Suprapubic skin (tissue), 4 donors: ENCODE data around the gene THSD1.
"Not testable (repeated sequence)": the region's sequence is repeated elsewhere in the genome, so short reads cannot be mapped to it uniquely, and the experiment has no call there.

ENCODE experiments used
- POLR2A ChIP-seq, 2 donors: fragments of 450-650 bp; IDR thresholded peaks; one replicate each; pipeline ENCODE4 v1.6.1; 2017; ENCODE audit warnings: antibody characterized with exemption in 2 of 2, mild to moderate bottlenecking in 2 of 2, moderate library complexity in 2 of 2
- POLR2AphosphoS5 ChIP-seq, 3 donors: sonication (generic); formaldehyde crosslinking; IDR thresholded peaks; one replicate each; pipeline ENCODE4 v1.6.1; 2017; ENCODE audit warnings: antibody characterized with exemption in 3 of 3
- TF ChIP-seq, protein P1 (sequence below), 2 donors: fragments of 200-600 bp in 1 of 2; fragments of 450-650 bp in 1 of 2; sonication (generic) in 1 of 2; IDR thresholded peaks; one replicate each; pipeline ENCODE4 v1.5.1; 2016 to 2019; ENCODE audit warnings: antibody characterized with exemption in 2 of 2, mild to moderate bottlenecking in 1 of 2, moderate library complexity in 1 of 2

DNA sequence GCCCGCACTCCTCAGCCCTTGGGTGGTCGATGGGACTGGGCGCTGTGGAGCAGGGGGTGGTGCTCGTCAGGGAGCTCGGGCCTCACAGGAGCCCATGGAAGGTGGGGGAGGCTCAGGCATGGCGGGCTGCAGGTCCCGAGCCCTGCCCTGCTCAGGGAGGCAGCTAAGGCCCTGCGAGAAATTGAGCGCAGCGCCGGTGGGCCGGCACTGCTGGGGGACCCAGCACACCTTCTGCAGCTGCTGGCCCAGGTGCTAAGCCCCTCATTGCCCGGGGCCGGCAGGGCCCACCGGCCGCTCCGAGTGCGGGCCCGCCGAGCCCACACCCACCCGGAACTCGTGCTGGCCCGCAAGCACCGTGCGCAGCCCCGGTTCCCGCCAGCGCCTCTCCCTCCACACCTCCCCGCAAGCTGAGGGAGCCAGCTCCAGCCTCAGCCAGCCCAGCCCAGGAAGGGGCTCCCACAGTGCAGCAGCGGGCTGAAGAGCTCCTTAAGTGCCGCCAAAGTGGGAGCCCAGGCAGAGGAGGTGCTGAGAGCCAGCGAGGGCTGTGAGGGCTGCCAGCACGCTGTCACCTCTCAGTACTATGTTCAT is 2.2 kb upstream of the THSD1 start:
- TF ChIP-seq, protein P1, sequence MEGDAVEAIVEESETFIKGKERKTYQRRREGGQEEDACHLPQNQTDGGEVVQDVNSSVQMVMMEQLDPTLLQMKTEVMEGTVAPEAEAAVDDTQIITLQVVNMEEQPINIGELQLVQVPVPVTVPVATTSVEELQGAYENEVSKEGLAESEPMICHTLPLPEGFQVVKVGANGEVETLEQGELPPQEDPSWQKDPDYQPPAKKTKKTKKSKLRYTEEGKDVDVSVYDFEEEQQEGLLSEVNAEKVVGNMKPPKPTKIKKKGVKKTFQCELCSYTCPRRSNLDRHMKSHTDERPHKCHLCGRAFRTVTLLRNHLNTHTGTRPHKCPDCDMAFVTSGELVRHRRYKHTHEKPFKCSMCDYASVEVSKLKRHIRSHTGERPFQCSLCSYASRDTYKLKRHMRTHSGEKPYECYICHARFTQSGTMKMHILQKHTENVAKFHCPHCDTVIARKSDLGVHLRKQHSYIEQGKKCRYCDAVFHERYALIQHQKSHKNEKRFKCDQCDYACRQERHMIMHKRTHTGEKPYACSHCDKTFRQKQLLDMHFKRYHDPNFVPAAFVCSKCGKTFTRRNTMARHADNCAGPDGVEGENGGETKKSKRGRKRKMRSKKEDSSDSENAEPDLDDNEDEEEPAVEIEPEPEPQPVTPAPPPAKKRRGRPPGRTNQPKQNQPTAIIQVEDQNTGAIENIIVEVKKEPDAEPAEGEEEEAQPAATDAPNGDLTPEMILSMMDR (IDR thresholded peaks at IDR 0.05), result not testable (repeated sequence)
- not testable (repeated sequence) for TF ChIP-seq POLR2A, POLR2AphosphoS5 (IDR thresholded peaks at IDR 0.05)
